DOHH2 (cell line): ENCODE results near the gene SLC45A1.

ENCODE experiments used
- H3F3A ChIP-seq: fragments of 200-600 bp; sonication (generic), shearing (Covaris generic); 2 replicates; pipeline ENCODE4 v1.6.0; 2016; ENCODE audit warnings: antibody characterized with exemption, mild to moderate bottlenecking; ENCODE audit not compliant: control insufficient read depth, insufficient read depth
- H3K27ac ChIP-seq: fragments of 200-600 bp; sonication (generic); 2 replicates; pipeline ENCODE4 v1.5.1; 2014; ENCODE audit warnings: low read depth, mild to moderate bottlenecking, low read length, moderate library complexity
- H3K27me3 ChIP-seq: fragments of 200-600 bp; sonication (generic); 2 replicates; pipeline ENCODE4 v1.6.1; 2014; ENCODE audit warnings: mild to moderate bottlenecking, low read length, mixed read lengths; ENCODE audit not compliant: control insufficient read depth
- H3K36me3 ChIP-seq: fragments of 200-600 bp; sonication (generic); 2 replicates; pipeline ENCODE4 v1.6.1; 2014; ENCODE audit warnings: mild to moderate bottlenecking, low read length, moderate library complexity, mixed read lengths; ENCODE audit not compliant: control insufficient read depth
- H3K4me1 ChIP-seq: fragments of 200-600 bp; sonication (generic); 2 replicates; pipeline ENCODE4 v1.6.1; 2014; ENCODE audit warnings: mild to moderate bottlenecking, low read length, mixed read lengths; ENCODE audit not compliant: control insufficient read depth
- H3K4me2 ChIP-seq: fragments of 200-600 bp; sonication (generic); 2 replicates; pipeline ENCODE4 v1.6.0; 2014; ENCODE audit warnings: mild to moderate bottlenecking, low read length, moderate library complexity
- H3K4me3 ChIP-seq: fragments of 200-600 bp; sonication (generic); 2 replicates; pipeline ENCODE4 v1.5.1; 2014; ENCODE audit warnings: mild to moderate bottlenecking, low read length, mixed read lengths
- H3K79me2 ChIP-seq: fragments of 200-600 bp; sonication (generic); 2 replicates; pipeline ENCODE4 v1.6.1; 2014; ENCODE audit warnings: mild to moderate bottlenecking, low read length, mixed read lengths; ENCODE audit not compliant: control insufficient read depth
- H3K9me2 ChIP-seq: fragments of 200-600 bp; sonication (generic); replicated peaks from 2 replicates; pipeline ENCODE4 v1.6.1; 2014; ENCODE audit warnings: mild to moderate bottlenecking, low read length, mixed read lengths; ENCODE audit not compliant: control insufficient read depth
- H3K9me3 ChIP-seq: fragments of 200-600 bp; sonication (generic); 2 replicates; pipeline ENCODE4 v1.6.1; 2014; ENCODE audit warnings: antibody characterized with exemption, low read length, mixed read lengths; ENCODE audit not compliant: control insufficient read depth, insufficient read depth
- H4K20me1 ChIP-seq: fragments of 200-600 bp; sonication (generic); 2 replicates; pipeline ENCODE4 v1.6.0; 2014; ENCODE audit warnings: low read depth, mild to moderate bottlenecking, antibody characterized with exemption, low read length, moderate library complexity; ENCODE audit not compliant: control insufficient read depth, insufficient read depth
- EZH2phosphoT487 ChIP-seq: fragments of 200-600 bp; sonication (generic); IDR thresholded peaks from 2 replicates; pipeline ENCODE4 v1.6.1; 2017; ENCODE audit warnings: borderline replicate concordance, mild to moderate bottlenecking, antibody characterized with exemption, low read length, moderate library complexity, mixed read lengths
- TF ChIP-seq, protein P1 (sequence below): fragments of 200-600 bp; sonication (generic); IDR thresholded peaks from one replicate; pipeline ENCODE4 v1.5.1; 2014; ENCODE audit warnings: antibody characterized with exemption, mild to moderate bottlenecking, low read depth, low read length; ENCODE audit not compliant: poor library complexity, severe bottlenecking

The SLC45A1 gene

DNA sequence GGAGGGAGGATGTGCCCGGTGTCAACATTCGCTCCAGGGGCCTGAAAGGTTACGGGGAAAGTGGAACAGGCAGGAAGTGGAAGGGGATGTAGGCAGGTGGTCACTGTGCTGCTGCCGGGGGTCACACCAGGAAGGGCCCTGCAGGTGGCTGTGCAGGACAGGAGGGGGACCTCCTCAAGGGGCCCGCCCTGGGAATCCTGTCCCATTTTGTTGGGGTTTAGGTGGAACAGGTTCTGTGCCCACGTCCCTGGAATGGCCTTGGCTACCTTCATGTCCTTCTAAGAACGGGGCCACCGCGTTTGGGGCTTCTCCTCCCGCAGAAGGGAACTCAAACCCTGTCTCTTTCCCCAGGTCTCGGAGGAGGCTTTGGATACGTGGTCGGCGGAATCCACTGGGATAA is 11.9 kb downstream of the SLC45A1 start:
- Histone ChIP-seq H3K27me3 (no peaks in the 10 kb centered on the region), H3K36me3 (no peaks in the 10 kb centered on the region), H3K79me2 (no peaks in the 10 kb centered on the region), H3K4me1 (no peaks in the 10 kb centered on the region), H3K9me3 (no peaks in the 10 kb centered on the region), H4K20me1 (no peaks in the 10 kb centered on the region), H3K9me2 (no peaks in the 10 kb centered on the region), H3K27ac (no peak overlapping the region), H3K4me2 (no peak overlapping the region), H3F3A (no peaks in the 10 kb centered on the region), H3K4me3 (no peak overlapping the region)
- TF ChIP-seq, protein P1, sequence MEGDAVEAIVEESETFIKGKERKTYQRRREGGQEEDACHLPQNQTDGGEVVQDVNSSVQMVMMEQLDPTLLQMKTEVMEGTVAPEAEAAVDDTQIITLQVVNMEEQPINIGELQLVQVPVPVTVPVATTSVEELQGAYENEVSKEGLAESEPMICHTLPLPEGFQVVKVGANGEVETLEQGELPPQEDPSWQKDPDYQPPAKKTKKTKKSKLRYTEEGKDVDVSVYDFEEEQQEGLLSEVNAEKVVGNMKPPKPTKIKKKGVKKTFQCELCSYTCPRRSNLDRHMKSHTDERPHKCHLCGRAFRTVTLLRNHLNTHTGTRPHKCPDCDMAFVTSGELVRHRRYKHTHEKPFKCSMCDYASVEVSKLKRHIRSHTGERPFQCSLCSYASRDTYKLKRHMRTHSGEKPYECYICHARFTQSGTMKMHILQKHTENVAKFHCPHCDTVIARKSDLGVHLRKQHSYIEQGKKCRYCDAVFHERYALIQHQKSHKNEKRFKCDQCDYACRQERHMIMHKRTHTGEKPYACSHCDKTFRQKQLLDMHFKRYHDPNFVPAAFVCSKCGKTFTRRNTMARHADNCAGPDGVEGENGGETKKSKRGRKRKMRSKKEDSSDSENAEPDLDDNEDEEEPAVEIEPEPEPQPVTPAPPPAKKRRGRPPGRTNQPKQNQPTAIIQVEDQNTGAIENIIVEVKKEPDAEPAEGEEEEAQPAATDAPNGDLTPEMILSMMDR = no peak

DNA sequence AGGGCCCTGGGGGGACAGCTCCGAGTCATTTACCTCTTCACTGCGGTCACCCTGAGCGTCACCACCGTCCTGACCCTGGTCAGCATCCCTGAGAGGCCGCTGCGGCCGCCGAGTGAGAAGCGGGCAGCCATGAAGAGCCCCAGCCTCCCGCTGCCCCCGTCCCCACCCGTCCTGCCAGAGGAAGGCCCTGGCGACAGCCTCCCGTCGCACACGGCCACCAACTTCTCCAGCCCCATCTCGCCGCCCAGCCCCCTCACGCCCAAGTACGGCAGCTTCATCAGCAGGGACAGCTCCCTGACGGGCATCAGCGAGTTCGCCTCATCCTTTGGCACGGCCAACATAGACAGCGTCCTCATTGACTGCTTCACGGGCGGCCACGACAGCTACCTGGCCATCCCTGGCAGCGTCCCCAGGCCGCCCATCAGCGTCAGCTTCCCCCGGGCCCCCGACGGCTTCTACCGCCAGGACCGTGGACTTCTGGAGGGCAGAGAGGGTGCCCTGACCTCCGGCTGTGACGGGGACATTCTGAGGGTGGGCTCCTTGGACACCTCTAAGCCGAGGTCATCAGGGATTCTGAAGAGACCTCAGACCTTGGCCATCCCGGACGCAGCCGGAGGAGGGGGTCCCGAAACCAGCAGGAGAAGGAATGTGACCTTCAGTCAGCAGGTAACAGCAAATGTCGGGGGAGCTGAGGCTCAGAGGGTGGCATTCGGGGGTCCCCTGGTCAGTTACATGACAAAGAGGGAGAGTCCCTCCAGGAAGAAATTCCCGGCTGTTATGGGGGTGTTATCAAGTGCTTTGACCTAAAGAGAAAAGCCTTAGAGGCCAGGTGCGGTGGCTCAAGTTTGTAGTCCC is 12.6 kb downstream of the SLC45A1 start:
- Histone ChIP-seq H3K27ac (no peak overlapping the region), H3K27me3 (no peaks in the 10 kb centered on the region), H3K4me1 (no peaks in the 10 kb centered on the region), H3K79me2 (no peaks in the 10 kb centered on the region), H3F3A (no peaks in the 10 kb centered on the region), H3K9me2 (no peaks in the 10 kb centered on the region), H3K9me3 (no peaks in the 10 kb centered on the region), H3K4me3 (no peak overlapping the region), H3K36me3 (no peaks in the 10 kb centered on the region), H3K4me2 (no peak overlapping the region), H4K20me1 (no peaks in the 10 kb centered on the region)
- no peak for TF ChIP-seq EZH2phosphoT487
- TF ChIP-seq, protein P1 = no peak

DNA sequence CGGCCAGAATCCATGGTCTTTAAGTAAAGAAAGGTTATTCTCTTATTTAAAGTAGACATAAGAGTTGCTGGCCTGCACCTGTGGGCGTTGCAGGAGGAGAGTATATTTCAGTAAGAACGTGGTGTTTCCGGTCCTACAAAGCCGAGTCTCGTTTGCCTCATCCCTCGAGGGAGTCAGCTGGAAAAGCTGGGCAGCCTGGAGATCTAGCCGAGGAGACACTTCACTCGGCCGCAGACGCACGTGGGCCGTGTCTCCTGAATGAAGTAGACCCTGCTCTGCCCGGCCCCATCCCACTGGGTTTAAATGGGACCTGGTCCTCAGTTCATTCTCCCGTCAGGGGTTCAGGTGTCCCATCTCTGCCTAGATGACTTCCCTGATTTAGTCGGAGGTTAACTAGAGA is 14.9 kb downstream of the SLC45A1 start:
- no peaks in the 10 kb centered on the region for H3K79me2 ChIP-seq
- H3K27me3 ChIP-seq = no peaks in the 10 kb centered on the region
- H3K9me3 ChIP-seq = no peaks in the 10 kb centered on the region
- H3K4me2 ChIP-seq = no peak overlapping the region
- no peaks in the 10 kb centered on the region for H3K4me1 ChIP-seq
- no peaks in the 10 kb centered on the region for H4K20me1 ChIP-seq
- H3K36me3 ChIP-seq = no peaks in the 10 kb centered on the region
- no peak overlapping the region for H3K4me3 ChIP-seq
- H3K9me2 ChIP-seq = no peaks in the 10 kb centered on the region
- no peak overlapping the region for H3K27ac ChIP-seq
- H3F3A ChIP-seq = no peaks in the 10 kb centered on the region
- TF ChIP-seq, protein P1 = no peak
- TF ChIP-seq EZH2phosphoT487 = no peak
